Measurements from ENCODE around the gene RAET1L. TPM values are rescaled to one million over a fixed set of nuclear protein-coding genes. Genes with fewer than 3 reads are reported as not detected.

RAET1L gene
- total RNA-seq, 4 donors from 2014 or later, result not detected

- no peak for TF ChIP-seq CTCF (IDR thresholded peaks at IDR 0.05; ENCODE audit: low read depth)
Measured at GRCh38 chr6:150024646-150025155, 631 bp downstream of the RAET1L start.

- no peak for TF ChIP-seq CTCF (IDR thresholded peaks at IDR 0.05; ENCODE audit: low read depth)
Measured at GRCh38 chr6:150018846-150019580, 6.3 kb downstream of the RAET1L start.

- no peak for TF ChIP-seq CTCF (IDR thresholded peaks at IDR 0.05; ENCODE audit: low read depth)
Measured at GRCh38 chr6:150016324-150017185, 8.8 kb downstream of the RAET1L start.

- TF ChIP-seq CTCF (IDR thresholded peaks at IDR 0.05; ENCODE audit: low read depth), result no peak
Measured at GRCh38 chr6:150008588-150008987, 16.7 kb downstream of the RAET1L start.

- TF ChIP-seq CTCF (IDR thresholded peaks at IDR 0.05; ENCODE audit: low read depth), result no peak
Measured at GRCh38 chr6:150006961-150007464, 18.3 kb downstream of the RAET1L start.

- no peak for TF ChIP-seq CTCF (IDR thresholded peaks at IDR 0.05; ENCODE audit: low read depth)
Measured at GRCh38 chr6:150005761-150006651, 19.3 kb downstream of the RAET1L start.

Data from subcutaneous adipose tissue (tissue), 4 donors.